K562 treated with DMSO at 1 percent for 4 hours (cell line): ENCODE measurements around the gene GSC2. TPM values are rescaled to one million over a fixed set of nuclear protein-coding genes. Genes with fewer than 3 reads are reported as not detected.

Experiments
- total RNA-seq: library from RNA; unstranded; fragments of 300-600 nt; gene quantifications from 2 replicates; pipeline ENCODE4 v1.2.3, GENCODE V29; 2022; ENCODE audit not compliant: insufficient read depth

The GSC2 gene, protein sequence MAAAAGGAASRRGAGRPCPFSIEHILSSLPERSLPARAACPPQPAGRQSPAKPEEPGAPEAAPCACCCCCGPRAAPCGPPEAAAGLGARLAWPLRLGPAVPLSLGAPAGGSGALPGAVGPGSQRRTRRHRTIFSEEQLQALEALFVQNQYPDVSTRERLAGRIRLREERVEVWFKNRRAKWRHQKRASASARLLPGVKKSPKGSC
- not detected in 2 replicates for total RNA-seq

DNA sequence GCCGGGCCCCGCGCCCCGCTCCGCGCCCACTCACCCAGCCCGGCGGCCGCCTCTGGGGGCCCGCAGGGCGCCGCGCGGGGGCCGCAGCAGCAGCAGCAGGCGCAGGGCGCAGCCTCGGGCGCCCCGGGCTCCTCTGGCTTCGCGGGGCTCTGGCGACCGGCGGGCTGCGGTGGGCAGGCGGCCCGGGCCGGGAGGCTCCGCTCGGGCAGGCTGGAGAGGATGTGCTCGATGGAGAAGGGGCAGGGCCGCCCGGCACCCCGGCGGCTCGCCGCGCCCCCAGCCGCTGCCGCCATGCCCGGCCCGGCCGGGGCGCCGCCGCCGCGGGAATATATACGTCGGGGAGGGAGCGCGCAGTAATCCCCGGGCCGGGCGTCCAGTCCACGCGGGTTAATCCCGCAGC is at the start of gene GSC2:
TSS of gene GSC2 (minus strand) at position 302 of the 400 bp plus-strand sequence. CDS start at position 293, 9 bp downstream.

DNA sequence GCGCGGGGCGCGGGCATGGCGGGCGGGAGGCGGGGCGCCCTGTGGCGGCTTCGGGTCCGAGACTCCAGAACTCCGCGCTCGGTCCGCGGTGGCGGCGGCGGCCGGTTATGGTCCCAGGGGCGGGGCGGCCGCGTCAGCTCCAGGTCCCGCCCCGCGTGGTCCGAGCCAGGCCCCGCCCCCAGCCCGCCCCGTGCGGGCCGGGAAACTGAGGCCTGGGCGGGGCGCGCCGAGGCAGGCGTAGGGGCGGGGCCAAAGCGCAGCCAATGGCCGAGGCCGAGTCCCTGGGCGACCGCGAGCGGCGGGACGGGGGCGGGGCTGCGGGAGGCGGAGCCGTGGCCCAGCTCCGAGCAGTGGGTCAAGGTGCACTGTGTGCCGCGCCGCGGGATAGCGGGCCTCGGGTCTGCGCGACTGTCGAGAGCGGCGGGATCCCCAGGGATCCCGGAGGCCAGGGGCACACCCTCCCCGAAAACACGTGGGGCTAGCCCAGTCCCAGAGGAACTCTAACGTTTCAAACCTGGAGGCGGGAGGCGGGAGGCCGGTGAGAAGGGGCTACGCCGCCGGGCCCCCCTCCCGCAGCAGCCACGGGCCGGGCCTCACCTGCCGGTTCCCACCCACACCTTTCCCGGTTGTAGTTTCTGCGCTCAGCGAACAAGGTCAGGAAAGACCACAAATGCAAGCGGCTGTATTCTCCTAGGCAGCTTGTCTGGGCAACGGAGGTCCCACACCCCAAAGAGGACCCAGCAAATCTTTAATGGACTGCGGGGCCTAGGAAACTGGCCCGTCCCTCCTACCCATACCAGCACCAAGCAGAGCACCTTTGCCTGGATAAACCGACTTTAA is 28.8 kb upstream of the GSC2 start, which contains the start of gene SLC25A1:
TSS of gene SLC25A1 (minus strand) at position 80 of the 840 bp plus-strand sequence. CDS start at position 17, 63 bp downstream.

GRCh38 chr22:19130959-19131684 is 19.0 kb downstream of the GSC2 start, which contains the start of gene TSSK2:
Gene TSSK2 (plus strand): TSS chr22:19131308. CDS start chr22:19131400, 92 bp downstream.

GRCh38 chr22:19122143-19122751 is 27.8 kb downstream of the GSC2 start, which contains the start of gene DGCR2:
Gene DGCR2 (minus strand): TSS chr22:19122412. CDS start chr22:19122206, 206 bp downstream.

Other genes starting within 250 kb of the GSC2 start
- gene DGCR6, start 244.0 kb downstream of the GSC2 start, total RNA-seq: 0.31 and 0.62 TPM in 2 replicates
- gene PRODH, start 214.0 kb downstream of the GSC2 start, total RNA-seq: not detected in 2 replicates
- 116 and 128 TPM in 2 replicates for gene DGCR2, start 27.9 kb downstream of the GSC2 start, total RNA-seq
- not detected in 2 replicates for gene TSSK2, start 19.0 kb downstream of the GSC2 start, total RNA-seq
- gene ESS2, start 5.6 kb downstream of the GSC2 start, total RNA-seq: 48.2 and 51.3 TPM in 2 replicates
- 297 and 310 TPM in 2 replicates for gene SLC25A1, start 28.4 kb upstream of the GSC2 start, total RNA-seq
- gene CLTCL1, start 141.4 kb upstream of the GSC2 start, total RNA-seq: 21.7 and 22.6 TPM in 2 replicates